ENCODE results near the gene SHISA8. TPM values are rescaled to one million over a fixed set of nuclear protein-coding genes. Genes with fewer than 3 reads are reported as not detected.
"Not testable (repeated sequence)": the region's sequence is repeated elsewhere in the genome, so short reads cannot be mapped to it uniquely, and the experiment has no call there.

The SHISA8 gene
- polyA plus RNA-seq, 1 donor from 2014 or later = 0.62 TPM

GRCh38 chr22:41949297-41949965 lies 34.6 kb upstream of the SHISA8 start:
- no peak for TF ChIP-seq EP300 (conservative IDR thresholded peaks at IDR 0.05; ENCODE audit: poor library complexity, severe bottlenecking)
- no peak for TF ChIP-seq POLR2AphosphoS5 (IDR thresholded peaks at IDR 0.05)
- no peak for TF ChIP-seq MXI1 (conservative IDR thresholded peaks at IDR 0.05; ENCODE audit: poor library complexity, severe bottlenecking)
- TF ChIP-seq RAD21 (conservative IDR thresholded peaks at IDR 0.05) = no peak
- TF ChIP-seq SMC3 (conservative IDR thresholded peaks at IDR 0.05; ENCODE audit: poor library complexity) = no peak
- TF ChIP-seq CTCF (IDR thresholded peaks at IDR 0.05; ENCODE audit: poor library complexity, severe bottlenecking) = no peak
- TF ChIP-seq TAF1 (IDR thresholded peaks at IDR 0.05; ENCODE audit: low read depth) = no peak
- no peak for TF ChIP-seq EZH2 (IDR thresholded peaks at IDR 0.05; ENCODE audit: borderline replicate concordance, insufficient read depth, low read length, poor library complexity, severe bottlenecking)
- no peak for TF ChIP-seq REST (IDR thresholded peaks at IDR 0.05; ENCODE audit: borderline replicate concordance)
- Histone ChIP-seq H3F3A (ENCODE audit: insufficient read depth, low read length, poor library complexity, severe bottlenecking) (no peaks in the 10 kb centered on the region), H3K9ac (ENCODE audit: low read length) (no peak overlapping the region), H3K27ac (ENCODE audit: low read length) (no peak overlapping the region), H3K36me3 (ENCODE audit: insufficient read depth, low read length) (no peaks in the 10 kb centered on the region), H2AFZ (ENCODE audit: low read depth, low read length) (no peak overlapping the region), H3K9me3 (ENCODE audit: low read length) (no peaks in the 10 kb centered on the region), H3K4me2 (ENCODE audit: low read length) (no peak overlapping the region), H3K9me2 (ENCODE audit: insufficient read depth, low read length) (no peaks in the 10 kb centered on the region), H3K27me3 (ENCODE audit: insufficient read depth, low read depth, low read length) (no peaks in the 10 kb centered on the region), H3K79me2 (replicated peaks; ENCODE audit: insufficient read depth, low read length) (no peaks in the 10 kb centered on the region), H3K4me3 (ENCODE audit: low read length) (no peak overlapping the region), H4K20me1 (ENCODE audit: insufficient read depth) (no peaks in the 10 kb centered on the region)

GRCh38 chr22:41948928-41949296 lies 34.0 kb upstream of the SHISA8 start:
- H3K9ac ChIP-seq (ENCODE audit: low read length); H3F3A ChIP-seq (ENCODE audit: insufficient read depth, low read length, poor library complexity, severe bottlenecking); H3K4me3 ChIP-seq (ENCODE audit: low read length); H3K79me2 ChIP-seq (replicated peaks; ENCODE audit: insufficient read depth, low read length); H2AFZ ChIP-seq (ENCODE audit: low read depth, low read length); H3K4me2 ChIP-seq (ENCODE audit: low read length); H3K27ac ChIP-seq (ENCODE audit: low read length); H3K9me3 ChIP-seq (ENCODE audit: low read length); H4K20me1 ChIP-seq (ENCODE audit: insufficient read depth); H3K36me3 ChIP-seq (ENCODE audit: insufficient read depth, low read length); H3K27me3 ChIP-seq (ENCODE audit: insufficient read depth, low read depth, low read length); H3K9me2 ChIP-seq (ENCODE audit: insufficient read depth, low read length): not testable (repeated sequence)

- no peak overlapping the region for H3K27ac ChIP-seq (ENCODE audit: low read length)
- H3K36me3 ChIP-seq (ENCODE audit: insufficient read depth, low read length) = no peaks in the 10 kb centered on the region
- H3K27me3 ChIP-seq (ENCODE audit: insufficient read depth, low read depth, low read length) = no peaks in the 10 kb centered on the region
- no peaks in the 10 kb centered on the region for H3F3A ChIP-seq (ENCODE audit: insufficient read depth, low read length, poor library complexity, severe bottlenecking)
- H3K4me3 ChIP-seq (ENCODE audit: low read length) = no peak overlapping the region
- H3K9ac ChIP-seq (ENCODE audit: low read length) = no peak overlapping the region
- no peaks in the 10 kb centered on the region for H3K79me2 ChIP-seq (replicated peaks; ENCODE audit: insufficient read depth, low read length)
- H3K9me3 ChIP-seq (ENCODE audit: low read length) = no peaks in the 10 kb centered on the region
- H3K9me2 ChIP-seq (ENCODE audit: insufficient read depth, low read length) = no peaks in the 10 kb centered on the region
- no peak overlapping the region for H2AFZ ChIP-seq (ENCODE audit: low read depth, low read length)
- H4K20me1 ChIP-seq (ENCODE audit: insufficient read depth) = no peaks in the 10 kb centered on the region
- no peak for TF ChIP-seq MXI1 (conservative IDR thresholded peaks at IDR 0.05; ENCODE audit: poor library complexity, severe bottlenecking)
- TF ChIP-seq SMC3 (conservative IDR thresholded peaks at IDR 0.05; ENCODE audit: poor library complexity) = no peak
- no peak for TF ChIP-seq REST (IDR thresholded peaks at IDR 0.05; ENCODE audit: borderline replicate concordance)
- TF ChIP-seq TAF1 (IDR thresholded peaks at IDR 0.05; ENCODE audit: low read depth) = no peak
- no peak for TF ChIP-seq EP300 (conservative IDR thresholded peaks at IDR 0.05; ENCODE audit: poor library complexity, severe bottlenecking)
- no peak for TF ChIP-seq POLR2AphosphoS5 (IDR thresholded peaks at IDR 0.05)
- TF ChIP-seq CTCF (IDR thresholded peaks at IDR 0.05; ENCODE audit: poor library complexity, severe bottlenecking) = no peak
- no peak for TF ChIP-seq EZH2 (IDR thresholded peaks at IDR 0.05; ENCODE audit: borderline replicate concordance, insufficient read depth, low read length, poor library complexity, severe bottlenecking)
- no peak overlapping the region for H3K4me2 ChIP-seq (ENCODE audit: low read length)
Measured at GRCh38 chr22:41948142-41948541, 33.3 kb upstream of the SHISA8 start.

All from neural cell (in vitro differentiated cells).